Ishikawa (cell line): ENCODE results near the gene TBC1D22A.

Source experiments
- CEBPB ChIP-seq: IDR thresholded peaks from 2 replicates; pipeline ENCODE4 v1.6.1; 2012
- CREB1 ChIP-seq: IDR thresholded peaks from 2 replicates; pipeline ENCODE4 v1.6.1; 2012; ENCODE audit warnings: low read depth
- EGR1 ChIP-seq: IDR thresholded peaks from 2 replicates; pipeline ENCODE4 v1.6.1; 2012
- EP300 ChIP-seq: IDR thresholded peaks from 2 replicates; pipeline ENCODE4 v1.6.1; 2012; ENCODE audit warnings: borderline replicate concordance
- FOXM1 ChIP-seq: IDR thresholded peaks from 2 replicates; pipeline ENCODE4 v1.6.1; 2012; ENCODE audit warnings: low read depth, borderline replicate concordance
- NFIC ChIP-seq: IDR thresholded peaks from 2 replicates; pipeline ENCODE4 v1.6.1; 2012
- RAD21 ChIP-seq: IDR thresholded peaks from 2 replicates; pipeline ENCODE4 v1.6.1; 2012; ENCODE audit warnings: low read depth
- REST ChIP-seq: IDR thresholded peaks from 2 replicates; pipeline ENCODE4 v1.6.1; 2012; ENCODE audit warnings: low read depth, mild to moderate bottlenecking
- TAF1 ChIP-seq: IDR thresholded peaks from 2 replicates; pipeline ENCODE4 v1.6.1; 2012; ENCODE audit warnings: low read depth, mild to moderate bottlenecking
- TCF12 ChIP-seq: IDR thresholded peaks from 2 replicates; pipeline ENCODE4 v1.6.1; 2012; ENCODE audit warnings: low read depth
- TEAD4 ChIP-seq: IDR thresholded peaks from 2 replicates; pipeline ENCODE4 v1.6.1; 2012
- USF1 ChIP-seq: IDR thresholded peaks from 2 replicates; pipeline ENCODE4 v1.6.1; 2012
- YY1 ChIP-seq: IDR thresholded peaks from 2 replicates; pipeline ENCODE4 v1.6.1; 2012; ENCODE audit warnings: low read depth
- ZBTB7A ChIP-seq: IDR thresholded peaks from 2 replicates; pipeline ENCODE4 v1.6.1; 2012; ENCODE audit warnings: low read depth
- TF ChIP-seq, protein P1 (sequence below): IDR thresholded peaks from 2 replicates; pipeline ENCODE4 v1.6.1; 2012

TBC1D22A gene

GRCh38 chr22:46792841-46793261, 30.4 kb downstream of the TBC1D22A start:
- TF ChIP-seq ZBTB7A, result no peak
- TF ChIP-seq YY1, result no peak
- TF ChIP-seq TCF12, result no peak
- TF ChIP-seq CEBPB, result no peak
- TF ChIP-seq TAF1, result no peak
- no peak for TF ChIP-seq TEAD4
- no peak for TF ChIP-seq FOXM1
- TF ChIP-seq EGR1, result no peak
- no peak for TF ChIP-seq EP300

DNA sequence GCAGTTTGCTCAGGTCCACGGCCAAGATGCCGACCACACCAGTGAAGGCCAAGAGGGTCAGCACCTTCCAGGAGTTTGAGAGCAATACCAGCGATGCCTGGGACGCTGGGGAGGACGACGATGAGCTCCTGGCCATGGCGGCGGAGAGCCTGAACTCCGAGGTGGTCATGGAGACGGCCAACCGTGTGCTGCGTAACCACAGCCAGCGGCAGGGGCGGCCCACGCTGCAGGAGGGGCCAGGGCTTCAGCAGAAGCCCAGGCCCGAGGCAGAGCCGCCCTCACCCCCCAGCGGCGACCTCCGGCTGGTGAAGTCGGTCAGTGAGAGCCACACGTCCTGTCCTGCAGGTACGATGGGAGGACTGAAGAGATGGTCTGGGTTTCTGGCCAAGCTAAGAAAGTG, 31.0 kb downstream of the TBC1D22A start:
- TF ChIP-seq TAF1, result no peak
- TF ChIP-seq EP300, result no peak
- TF ChIP-seq FOXM1, result no peak
- no peak for TF ChIP-seq EGR1
- no peak for TF ChIP-seq USF1
- TF ChIP-seq, protein P1, sequence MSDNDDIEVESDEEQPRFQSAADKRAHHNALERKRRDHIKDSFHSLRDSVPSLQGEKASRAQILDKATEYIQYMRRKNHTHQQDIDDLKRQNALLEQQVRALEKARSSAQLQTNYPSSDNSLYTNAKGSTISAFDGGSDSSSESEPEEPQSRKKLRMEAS, result no peak
- TF ChIP-seq ZBTB7A, result no peak
- TF ChIP-seq NFIC, result no peak
- no peak for TF ChIP-seq TEAD4
- no peak for TF ChIP-seq RAD21
- TF ChIP-seq YY1, result no peak
- TF ChIP-seq REST, result no peak
- no peak for TF ChIP-seq CREB1
- no peak for TF ChIP-seq CEBPB
- no peak for TF ChIP-seq TCF12

- TF ChIP-seq TCF12, result no peak
- TF ChIP-seq EP300, result no peak
- TF ChIP-seq ZBTB7A, result no peak
- no peak for TF ChIP-seq NFIC
- no peak for TF ChIP-seq RAD21
- no peak for TF ChIP-seq FOXM1
- TF ChIP-seq, protein P1, result no peak
- no peak for TF ChIP-seq CEBPB
- no peak for TF ChIP-seq REST
- no peak for TF ChIP-seq EGR1
- TF ChIP-seq CREB1, result no peak
- TF ChIP-seq TEAD4, result no peak
- TF ChIP-seq USF1, result no peak
- TF ChIP-seq TAF1, result no peak
- no peak for TF ChIP-seq YY1
These were observed 31.6 kb downstream of the TBC1D22A start for GRCh38 chr22:46794067-46794466.

DNA sequence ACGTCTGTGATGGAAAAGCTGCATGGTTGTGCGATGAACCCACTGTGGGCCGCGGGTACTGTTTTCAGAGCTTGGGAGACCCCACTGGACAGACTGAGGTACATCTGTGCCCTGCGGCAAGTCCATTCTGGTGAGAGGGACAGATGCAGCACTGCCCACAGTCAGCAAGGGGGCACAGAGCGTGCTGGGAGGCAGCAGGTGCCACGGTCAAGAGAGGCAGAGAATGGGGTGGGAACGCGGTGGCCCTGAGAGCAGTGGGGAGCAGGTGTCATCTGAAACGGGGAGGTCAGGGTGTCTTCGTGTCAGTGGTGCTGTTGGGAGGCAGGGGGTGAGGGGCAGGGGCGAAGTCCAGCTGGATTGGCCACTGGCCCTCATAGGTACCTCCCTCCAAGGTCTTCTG, 32.0 kb downstream of the TBC1D22A start:
- TF ChIP-seq CREB1 (no peak), USF1 (no peak), TEAD4 (no peak), RAD21 (no peak), FOXM1 (no peak), EP300 (no peak), ZBTB7A (no peak), EGR1 (no peak), CEBPB (no peak), NFIC (no peak), TAF1 (no peak), REST (no peak), YY1 (no peak), TCF12 (no peak)
- TF ChIP-seq, protein P1, result no peak
